ENCODE data around the gene OR52N4.
"Not testable (repeated sequence)": the region's sequence is repeated elsewhere in the genome, so short reads cannot be mapped to it uniquely, and the experiment has no call there.

OR52N4 gene

GRCh38 chr11:5753943-5754342, at the start of gene OR52N4:
Gene OR52N4, plus strand, starts transcription at chr11:5754243. Its CDS starts 498 bp downstream, at chr11:5754741.
- no peak for DNase-seq

GRCh38 chr11:5705688-5706087, 48.4 kb upstream of the OR52N4 start:
- no peak for DNase-seq

DNA sequence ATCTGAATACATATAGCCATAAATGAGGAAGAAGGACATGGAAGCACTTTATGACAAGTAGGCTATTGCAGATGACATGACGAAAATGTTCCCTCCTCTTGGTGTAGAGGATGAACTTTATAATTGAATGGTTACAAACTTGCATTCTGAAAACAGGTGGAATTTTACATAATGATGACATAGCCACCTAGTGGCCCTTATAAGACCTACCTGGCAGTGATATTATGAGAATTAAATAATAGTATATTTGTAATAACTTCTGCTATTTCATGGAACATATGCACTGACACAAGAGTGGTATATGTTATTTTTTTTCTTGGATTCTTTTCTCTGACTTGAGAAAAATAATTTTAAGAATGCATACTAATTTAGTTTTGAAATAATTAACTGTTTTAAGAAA, 41.5 kb upstream of the OR52N4 start:
- DNase-seq, result no peak

DNA sequence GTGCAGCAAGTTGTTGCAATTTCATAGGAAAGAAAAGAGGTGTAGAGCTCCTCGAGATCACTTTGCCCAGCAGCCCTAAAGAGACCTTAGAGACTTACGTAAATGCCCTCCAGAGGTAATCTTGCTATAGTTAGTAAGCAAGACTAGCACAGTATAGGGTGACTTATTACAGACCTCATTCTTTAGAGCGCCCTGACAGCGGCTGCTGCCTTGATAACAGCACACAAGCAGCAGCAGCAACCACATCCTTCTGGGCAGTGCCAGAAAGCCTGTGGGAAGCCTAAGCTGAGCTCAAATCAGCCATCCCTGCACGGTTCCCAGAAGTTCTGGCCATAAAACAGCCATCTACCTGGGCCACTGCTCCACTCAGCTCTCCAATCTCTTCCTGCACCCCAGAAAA, 40.3 kb upstream of the OR52N4 start:
- DNase-seq, result no peak

GRCh38 chr11:5716518-5716917, 37.5 kb upstream of the OR52N4 start:
- DNase-seq, result not testable (repeated sequence)

- DNase-seq, result no peak
Observed at GRCh38 chr11:5719703-5720495, 34.1 kb upstream of the OR52N4 start.

DNA sequence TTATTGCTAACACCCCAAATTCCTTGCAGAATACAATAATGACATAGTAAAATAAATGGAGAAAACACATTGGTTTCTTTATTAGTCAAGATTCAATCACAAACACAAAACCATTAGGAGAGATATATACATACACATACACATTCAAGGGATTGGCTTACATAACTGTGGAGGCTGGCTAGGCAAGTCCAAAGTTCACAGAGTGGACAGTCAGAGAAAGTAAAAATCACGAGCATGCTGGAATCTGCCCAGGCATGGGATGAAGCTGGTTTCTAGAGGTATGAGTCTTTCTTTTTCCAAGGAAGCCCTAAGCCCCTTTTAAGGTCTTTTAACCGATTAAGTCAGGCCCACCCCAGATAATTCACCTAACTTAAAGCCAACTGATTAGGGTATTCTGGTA, 31.4 kb upstream of the OR52N4 start:
- DNase-seq, result no peak

GRCh38 chr11:5726351-5726750, 27.7 kb upstream of the OR52N4 start:
- DNase-seq, result no peak

- no peak for DNase-seq
Observed at GRCh38 chr11:5727691-5728090, 26.4 kb upstream of the OR52N4 start.

- no peak for DNase-seq
Observed at GRCh38 chr11:5736396-5736795, 17.6 kb upstream of the OR52N4 start, which contains the start of gene OR56B1. Gene OR56B1, plus strand, starts transcription at chr11:5736448. Its CDS starts 69 bp downstream, at chr11:5736517.

DNA sequence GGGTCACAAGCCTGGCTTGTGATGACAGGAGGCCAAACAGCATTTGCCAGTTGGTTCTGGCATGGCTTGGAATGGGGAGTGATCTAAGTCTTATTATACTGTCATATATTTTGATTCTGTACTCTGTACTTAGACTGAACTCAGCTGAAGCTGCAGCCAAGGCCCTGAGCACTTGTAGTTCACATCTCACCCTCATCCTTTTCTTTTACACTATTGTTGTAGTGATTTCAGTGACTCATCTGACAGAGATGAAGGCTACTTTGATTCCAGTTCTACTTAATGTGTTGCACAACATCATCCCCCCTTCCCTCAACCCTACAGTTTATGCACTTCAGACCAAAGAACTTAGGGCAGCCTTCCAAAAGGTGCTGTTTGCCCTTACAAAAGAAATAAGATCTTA, 17.0 kb upstream of the OR52N4 start:
- DNase-seq, result no peak

DNA sequence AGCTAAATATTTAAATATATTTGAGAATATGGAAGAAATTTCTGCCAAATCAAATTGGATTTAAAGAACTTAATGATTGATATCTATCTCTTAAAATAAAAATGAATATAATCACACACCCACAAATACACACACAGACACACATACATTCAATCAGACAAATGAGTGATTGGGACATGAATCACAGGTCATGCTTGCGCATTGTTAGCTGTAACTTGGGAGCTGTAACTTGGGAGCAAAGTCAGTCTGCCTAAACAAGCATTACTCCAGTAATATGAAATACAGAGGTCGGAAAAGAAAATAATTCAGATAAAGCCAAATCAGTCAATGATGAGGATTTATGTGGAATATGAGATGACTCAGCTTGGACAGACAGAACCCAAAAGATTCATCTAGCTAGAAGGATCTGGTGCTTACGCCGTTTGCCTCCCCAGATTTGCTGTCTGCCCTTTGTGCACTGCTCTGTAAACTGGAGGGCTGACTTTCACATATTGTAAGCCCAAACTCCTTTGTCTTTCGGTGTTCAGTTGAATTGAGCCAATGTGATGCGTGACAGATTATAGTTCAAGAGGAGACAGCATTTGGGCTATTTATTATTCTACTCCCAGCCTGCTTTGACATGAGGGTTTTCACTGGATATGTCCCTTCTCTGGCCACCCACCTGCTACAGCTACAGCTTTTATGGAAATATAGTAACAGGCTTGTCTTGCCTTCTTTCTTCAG, 16.2 kb upstream of the OR52N4 start:
- DNase-seq, result no peak

- DNase-seq, result no peak
Observed at GRCh38 chr11:5738431-5738830, 15.6 kb upstream of the OR52N4 start.

GRCh38 chr11:5746614-5747013, 7.4 kb upstream of the OR52N4 start:
- DNase-seq, result no peak

DNA sequence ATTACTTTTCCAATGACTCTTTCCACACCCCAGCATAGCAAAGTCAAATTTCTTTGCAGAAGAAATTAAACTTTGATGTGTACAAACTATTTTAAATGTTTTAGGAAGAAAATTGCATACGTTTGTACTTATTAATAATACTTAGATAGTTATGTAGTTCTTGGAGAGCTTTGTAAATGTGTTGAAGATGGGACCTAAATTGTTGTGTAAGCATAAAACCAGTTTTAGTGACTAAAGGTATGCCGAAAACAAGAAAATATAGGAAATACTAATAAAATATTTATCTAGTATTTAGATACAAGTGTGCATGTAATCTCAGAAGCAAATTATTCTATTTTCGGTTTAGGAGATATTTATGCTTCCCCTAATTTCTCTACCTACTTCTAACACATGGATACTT, 4.2 kb upstream of the OR52N4 start:
- DNase-seq, result no peak

DNA sequence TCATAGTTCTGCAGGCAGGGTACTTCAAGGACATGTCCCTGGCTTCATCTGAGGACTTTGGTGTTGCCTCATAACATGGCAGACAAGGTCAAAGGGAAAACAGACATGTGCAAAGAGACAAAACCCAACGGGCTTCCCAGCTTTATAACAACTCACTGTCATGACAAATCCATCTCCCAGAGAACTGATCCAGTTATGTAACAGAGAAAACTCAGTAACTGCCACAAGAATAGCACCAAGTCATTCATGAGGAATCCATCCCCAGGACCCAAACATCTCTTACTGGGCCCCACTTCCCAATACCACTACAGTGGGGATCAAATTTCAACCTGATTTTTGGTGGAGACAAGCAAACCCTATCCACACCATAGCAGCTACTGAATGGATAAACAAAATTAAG, 13.0 kb downstream of the OR52N4 start:
- no peak for DNase-seq

DNA sequence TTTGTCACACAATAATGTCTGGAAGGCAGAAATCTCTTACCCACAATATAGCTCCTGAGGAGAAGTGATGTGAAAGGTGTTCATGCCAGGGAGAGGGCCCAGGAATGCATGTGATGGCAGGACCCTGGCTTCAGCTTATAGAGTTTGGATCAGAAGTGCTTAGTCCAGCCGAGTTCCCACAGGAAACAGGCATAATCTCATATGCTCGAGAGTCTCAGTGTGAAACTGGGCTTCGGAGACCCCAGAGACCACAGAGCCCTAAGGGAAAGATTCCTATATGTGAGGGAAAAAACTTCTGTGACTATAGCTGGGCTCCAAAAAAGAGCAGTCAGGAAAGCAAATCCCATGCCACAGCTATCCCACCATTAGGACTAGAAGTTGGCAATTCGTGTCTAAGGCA, 29.2 kb downstream of the OR52N4 start, which contains the start of gene OR52N5:
OR52N5 (minus strand) TSS at position 101 of the 400 bp plus-strand sequence. CDS start 4,721 bp downstream, outside the sequence.
- no peak for DNase-seq

DNA sequence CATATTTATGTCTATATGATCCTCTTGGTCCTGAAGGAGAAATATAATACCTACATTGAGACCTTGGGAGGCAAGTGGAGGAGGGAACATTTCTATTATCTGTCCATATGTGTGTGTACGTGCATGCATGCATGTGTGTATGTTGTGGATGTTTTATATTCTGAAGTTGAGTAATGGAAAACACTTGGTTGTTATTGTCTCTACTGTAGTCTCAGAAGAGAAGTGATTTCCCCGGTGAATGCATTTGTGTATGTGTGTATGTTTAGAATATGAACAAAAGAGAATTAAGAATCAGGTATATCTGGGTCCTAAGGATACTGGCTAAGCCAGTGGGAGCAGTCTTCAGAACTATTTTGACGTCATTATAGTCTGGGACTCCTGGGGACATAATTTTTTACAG, 37.1 kb downstream of the OR52N4 start, which contains the start of gene OR52N1:
OR52N1 (minus strand) TSS at position 101 of the 400 bp plus-strand sequence. CDS start 2,449 bp downstream, outside the sequence.
- DNase-seq, result no peak

DNA sequence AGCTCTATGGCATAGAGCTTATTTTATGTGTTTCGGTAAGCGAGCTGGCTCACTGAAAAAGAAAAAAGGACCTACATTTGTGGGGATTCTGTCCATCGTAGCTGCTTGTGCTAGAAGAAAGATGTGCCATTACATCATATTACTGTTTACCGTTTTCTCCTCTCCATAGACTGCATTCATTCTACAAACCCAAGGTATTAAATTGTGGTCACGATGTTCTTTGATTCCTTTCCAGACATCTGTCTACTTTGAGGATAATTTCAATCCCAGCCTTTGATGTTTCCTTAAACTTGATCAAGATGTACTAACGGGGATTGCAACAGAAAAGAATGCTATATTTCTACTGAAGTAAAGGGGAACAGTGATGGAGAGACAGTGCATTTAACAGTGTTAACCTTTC, 42.5 kb downstream of the OR52N4 start:
- no peak for DNase-seq

- no peak for DNase-seq
Observed at GRCh38 chr11:5803982-5804381, 49.9 kb downstream of the OR52N4 start.

Measured in NCI-H2171 (cell line).